Activated CD8-positive, alpha-beta T cell treated with anti-CD3 and anti-CD28 coated beads for 36 hours (primary cell): Measurements from ENCODE around the gene SAMD11. TPM values are rescaled to one million over a fixed set of nuclear protein-coding genes. Genes with fewer than 3 reads are reported as not detected.
"Not testable (repeated sequence)": the region's sequence is repeated elsewhere in the genome, so short reads cannot be mapped to it uniquely, and the experiment has no call there.

Experiments used
- ATAC-seq: fragments of 200-7000 bp; cut with Tn5 transposase; one replicate; pipeline ENCODE4 v1.10.0; 2021; ENCODE audit warnings: mild to moderate bottlenecking, moderate library complexity
- CTCF ChIA-PET: fragments of 350-600 bp; sonication (Branson Sonifier 250); formaldehyde crosslinking; loops from one replicate; lab custom pipeline; 2021; ENCODE audit warnings: antibody characterized with exemption; lab: Charles Lee
- POLR2A ChIA-PET: fragments of 350-600 bp; sonication (Branson Sonifier 250); formaldehyde crosslinking; loops from one replicate; lab custom pipeline; 2021; ENCODE audit warnings: antibody characterized with exemption; lab: Charles Lee
- DNase-seq: peaks from one replicate; pipeline ENCODE4 v3.0.0-alpha.2; 2020
- H3K27ac Mint-ChIP-seq: one replicate; pipeline ENCODE4 v1.8.0; 2021; ENCODE audit warnings: mild to moderate bottlenecking, mixed read lengths
- H3K27me3 Mint-ChIP-seq: one replicate; pipeline ENCODE4 v1.8.0; 2021; ENCODE audit warnings: mixed read lengths
- H3K36me3 Mint-ChIP-seq: one replicate; pipeline ENCODE4 v1.8.0; 2021; ENCODE audit warnings: low read depth, mixed read lengths
- H3K4me1 Mint-ChIP-seq: one replicate; pipeline ENCODE4 v1.8.0; 2021; ENCODE audit warnings: low read depth, mixed read lengths
- H3K4me3 Mint-ChIP-seq: one replicate; pipeline ENCODE4 v1.8.0; 2021; ENCODE audit warnings: mild to moderate bottlenecking, moderate library complexity, mixed read lengths
- H3K9me3 Mint-ChIP-seq: one replicate; pipeline ENCODE4 v1.8.0; 2021; ENCODE audit warnings: mixed read lengths
- intact Hi-C: fragments of 100-400 bp; cut with micrococcal nuclease; formaldehyde crosslinking; loops from one replicate; pipeline ENCODE4 v1.10.0; 2022
- total RNA-seq, 2 experiments: library from RNA; stranded (reverse); gene quantifications; one replicate each; pipeline ENCODE4 v1.2.3, GENCODE V29; 2021
- TF ChIP-seq, protein P1 (sequence below): fragments of 200-600 bp; IDR thresholded peaks from one replicate; pipeline ENCODE4 v1.8.0; 2022; ENCODE audit warnings: antibody characterized with exemption, mild to moderate bottlenecking

SAMD11 gene
- total RNA-seq, 2 experiments from 2014 or later: not detected

DNA sequence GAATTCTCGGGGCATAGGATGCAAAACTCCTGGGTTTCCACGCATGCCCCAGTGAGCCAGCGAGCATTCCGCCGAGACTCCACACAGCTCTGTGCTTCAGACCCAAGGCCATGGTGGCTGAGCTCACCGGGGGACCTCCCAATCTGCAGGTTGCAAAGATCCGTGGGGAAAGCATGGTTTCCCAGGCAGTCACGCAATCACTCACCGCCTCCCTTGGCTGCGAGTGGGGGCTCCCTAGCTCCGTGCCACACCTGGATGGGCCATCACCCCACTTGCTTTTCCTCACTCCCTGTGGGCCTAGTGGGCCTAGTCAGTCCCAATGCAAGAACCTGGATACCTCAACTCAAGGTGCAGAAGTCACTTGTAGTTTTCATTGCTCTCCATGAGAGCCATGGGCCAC lies 37.0 kb upstream of the SAMD11 start:
- H3K27ac Mint-ChIP-seq: no peak overlapping the region
- DNase-seq: no peak
- TF ChIP-seq, protein P1, sequence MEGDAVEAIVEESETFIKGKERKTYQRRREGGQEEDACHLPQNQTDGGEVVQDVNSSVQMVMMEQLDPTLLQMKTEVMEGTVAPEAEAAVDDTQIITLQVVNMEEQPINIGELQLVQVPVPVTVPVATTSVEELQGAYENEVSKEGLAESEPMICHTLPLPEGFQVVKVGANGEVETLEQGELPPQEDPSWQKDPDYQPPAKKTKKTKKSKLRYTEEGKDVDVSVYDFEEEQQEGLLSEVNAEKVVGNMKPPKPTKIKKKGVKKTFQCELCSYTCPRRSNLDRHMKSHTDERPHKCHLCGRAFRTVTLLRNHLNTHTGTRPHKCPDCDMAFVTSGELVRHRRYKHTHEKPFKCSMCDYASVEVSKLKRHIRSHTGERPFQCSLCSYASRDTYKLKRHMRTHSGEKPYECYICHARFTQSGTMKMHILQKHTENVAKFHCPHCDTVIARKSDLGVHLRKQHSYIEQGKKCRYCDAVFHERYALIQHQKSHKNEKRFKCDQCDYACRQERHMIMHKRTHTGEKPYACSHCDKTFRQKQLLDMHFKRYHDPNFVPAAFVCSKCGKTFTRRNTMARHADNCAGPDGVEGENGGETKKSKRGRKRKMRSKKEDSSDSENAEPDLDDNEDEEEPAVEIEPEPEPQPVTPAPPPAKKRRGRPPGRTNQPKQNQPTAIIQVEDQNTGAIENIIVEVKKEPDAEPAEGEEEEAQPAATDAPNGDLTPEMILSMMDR: no peak
- H3K27me3 Mint-ChIP-seq: peaks cover 36% of the 10 kb centered on the region
- H3K36me3 Mint-ChIP-seq: no peaks in the 10 kb centered on the region
- no peaks in the 10 kb centered on the region for H3K9me3 Mint-ChIP-seq
- no peaks in the 10 kb centered on the region for H3K4me1 Mint-ChIP-seq
- intact Hi-C loops: no loop called here
- no peak for ATAC-seq
- no peak overlapping the region for H3K4me3 Mint-ChIP-seq
- ChIA-PET POLR2A (no interaction called here), CTCF (no interaction called here)

DNA sequence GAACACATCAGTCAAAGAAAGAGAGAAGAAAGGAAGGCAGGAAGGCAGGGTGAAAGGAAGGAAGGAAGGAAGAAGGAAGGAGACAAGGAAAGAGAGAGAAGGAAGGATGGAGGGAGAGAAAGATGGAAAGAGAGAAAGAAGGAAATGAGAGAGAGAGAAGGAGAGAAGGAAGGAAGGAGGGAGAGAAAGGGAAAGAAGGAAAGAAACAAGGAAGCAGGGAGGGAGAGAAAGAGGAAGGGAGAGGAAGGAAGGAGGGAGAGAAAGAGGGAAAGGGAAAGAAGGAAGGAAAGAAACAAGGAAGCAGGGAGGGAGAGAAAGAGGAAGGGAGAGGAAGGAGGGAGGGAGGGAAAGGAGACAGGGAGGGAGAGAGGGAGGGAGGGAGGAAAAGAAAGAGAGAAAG lies 35.4 kb upstream of the SAMD11 start:
- ChIA-PET POLR2A (no interaction called here), CTCF (interaction anchor here (1.7 kb wide), 1 partner anchor 88 kb away, joined by 3 read pairs; no protein-coding TSS in a partner anchor)
- Mint-ChIP-seq H3K4me3 (no peak overlapping the region), H3K4me1 (no peaks in the 10 kb centered on the region), H3K9me3 (no peaks in the 10 kb centered on the region), H3K27me3 (peaks cover 31% of the 10 kb centered on the region), H3K27ac (no peak overlapping the region), H3K36me3 (no peaks in the 10 kb centered on the region)
- intact Hi-C loops: no loop called here
- no peak for ATAC-seq
- TF ChIP-seq, protein P1: no peak
- no peak for DNase-seq

- H3K9me3 Mint-ChIP-seq, H3K4me1 Mint-ChIP-seq, CTCF ChIA-PET, POLR2A ChIA-PET, DNase-seq, H3K4me3 Mint-ChIP-seq, intact Hi-C loops, ATAC-seq, H3K36me3 Mint-ChIP-seq, H3K27ac Mint-ChIP-seq: not testable (repeated sequence)
- peaks cover 22% of the 10 kb centered on the region for H3K27me3 Mint-ChIP-seq
Observed at GRCh38 chr1:889774-890173, 33.9 kb upstream of the SAMD11 start.

GRCh38 chr1:890234-890633 lies 33.5 kb upstream of the SAMD11 start:
- H3K4me3 Mint-ChIP-seq, ATAC-seq, H3K9me3 Mint-ChIP-seq, H3K36me3 Mint-ChIP-seq, H3K4me1 Mint-ChIP-seq, intact Hi-C loops, CTCF ChIA-PET, POLR2A ChIA-PET, DNase-seq, H3K27ac Mint-ChIP-seq: not testable (repeated sequence)
- H3K27me3 Mint-ChIP-seq: peaks cover 26% of the 10 kb centered on the region

- no peaks in the 10 kb centered on the region for H3K36me3 Mint-ChIP-seq
- DNase-seq: no peak
- TF ChIP-seq, protein P1: no peak
- ChIA-PET CTCF (no interaction called here), POLR2A (no interaction called here)
- no peak for ATAC-seq
- H3K27ac Mint-ChIP-seq: no peak overlapping the region
- peaks cover 28% of the 10 kb centered on the region for H3K27me3 Mint-ChIP-seq
- H3K9me3 Mint-ChIP-seq: no peaks in the 10 kb centered on the region
- intact Hi-C loops: no loop called here
- no peak overlapping the region for H3K4me3 Mint-ChIP-seq
- no peaks in the 10 kb centered on the region for H3K4me1 Mint-ChIP-seq
Observed at GRCh38 chr1:890661-891060, 33.1 kb upstream of the SAMD11 start.

- H3K27me3 Mint-ChIP-seq: peaks cover 50% of the 10 kb centered on the region
- DNase-seq (no peak), ATAC-seq (no peak)
- CTCF ChIA-PET: interaction anchor here (1.5 kb wide), 1 partner anchor 13 kb away, joined by 5 read pairs; no protein-coding TSS in a partner anchor
- intact Hi-C loops: no loop called here
- peaks cover 14% of the 10 kb centered on the region for H3K9me3 Mint-ChIP-seq
- H3K36me3 Mint-ChIP-seq: peaks cover 10% of the 10 kb centered on the region
- POLR2A ChIA-PET: no interaction called here
- TF ChIP-seq, protein P1: no peak
- no peak overlapping the region for H3K27ac Mint-ChIP-seq
- no peak overlapping the region for H3K4me3 Mint-ChIP-seq
- H3K4me1 Mint-ChIP-seq: peaks cover 9% of the 10 kb centered on the region
Observed at GRCh38 chr1:897226-897625, 26.5 kb upstream of the SAMD11 start.

DNA sequence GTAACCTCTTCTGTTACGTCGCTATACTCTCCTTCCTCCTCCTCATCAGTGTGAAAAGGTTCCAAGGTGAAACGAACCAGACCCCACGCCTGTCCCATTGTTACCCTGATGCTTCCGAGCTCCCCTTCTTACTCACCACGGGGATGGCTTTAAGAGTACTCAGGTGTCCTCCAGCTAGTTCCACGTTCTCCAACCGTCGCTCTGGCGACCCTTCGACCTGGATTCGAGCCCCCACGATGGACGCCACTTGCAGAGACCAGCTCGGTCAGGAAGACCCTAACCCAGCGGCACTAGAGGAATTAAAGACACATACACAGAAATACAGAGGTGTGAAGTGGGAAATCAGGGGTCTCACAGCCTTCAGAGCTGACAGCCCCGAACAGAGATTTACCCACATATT lies 25.8 kb upstream of the SAMD11 start:
- DNase-seq, H3K4me3 Mint-ChIP-seq, intact Hi-C loops, POLR2A ChIA-PET, H3K36me3 Mint-ChIP-seq, ATAC-seq, H3K27ac Mint-ChIP-seq, H3K4me1 Mint-ChIP-seq: not testable (repeated sequence)
- CTCF ChIA-PET: interaction anchor here (1.5 kb wide), 1 partner anchor 13 kb away, joined by 5 read pairs; no protein-coding TSS in a partner anchor
- peaks cover 50% of the 10 kb centered on the region for H3K27me3 Mint-ChIP-seq
- H3K9me3 Mint-ChIP-seq: peaks cover 14% of the 10 kb centered on the region
